Rectal smooth muscle tissue (tissue), 1 donor: Measurements from ENCODE around the gene PITPNM2.
A peak's percentile ranks its signal among the peaks of the same experiment; 100 is the strongest.

Experiments used
- H3K27ac ChIP-seq: one replicate; pipeline ENCODE4 v1.7.0; 2013; ENCODE audit warnings: low read depth, low read length, inconsistent platforms
- H3K27me3 ChIP-seq: one replicate; pipeline ENCODE4 v1.7.0; 2013; ENCODE audit warnings: low read length; ENCODE audit not compliant: control insufficient read depth, insufficient read depth
- H3K36me3 ChIP-seq: one replicate; pipeline ENCODE4 v1.7.0; 2013; ENCODE audit warnings: low read length; ENCODE audit not compliant: control insufficient read depth, insufficient read depth
- H3K4me1 ChIP-seq: one replicate; pipeline ENCODE4 v1.7.0; 2013; ENCODE audit warnings: low read length; ENCODE audit not compliant: control insufficient read depth, insufficient read depth
- H3K4me3 ChIP-seq: one replicate; pipeline ENCODE4 v1.7.0; 2013; ENCODE audit warnings: low read length
- H3K9ac ChIP-seq: one replicate; pipeline ENCODE4 v1.7.0; 2013; ENCODE audit warnings: low read length

PITPNM2 gene

DNA sequence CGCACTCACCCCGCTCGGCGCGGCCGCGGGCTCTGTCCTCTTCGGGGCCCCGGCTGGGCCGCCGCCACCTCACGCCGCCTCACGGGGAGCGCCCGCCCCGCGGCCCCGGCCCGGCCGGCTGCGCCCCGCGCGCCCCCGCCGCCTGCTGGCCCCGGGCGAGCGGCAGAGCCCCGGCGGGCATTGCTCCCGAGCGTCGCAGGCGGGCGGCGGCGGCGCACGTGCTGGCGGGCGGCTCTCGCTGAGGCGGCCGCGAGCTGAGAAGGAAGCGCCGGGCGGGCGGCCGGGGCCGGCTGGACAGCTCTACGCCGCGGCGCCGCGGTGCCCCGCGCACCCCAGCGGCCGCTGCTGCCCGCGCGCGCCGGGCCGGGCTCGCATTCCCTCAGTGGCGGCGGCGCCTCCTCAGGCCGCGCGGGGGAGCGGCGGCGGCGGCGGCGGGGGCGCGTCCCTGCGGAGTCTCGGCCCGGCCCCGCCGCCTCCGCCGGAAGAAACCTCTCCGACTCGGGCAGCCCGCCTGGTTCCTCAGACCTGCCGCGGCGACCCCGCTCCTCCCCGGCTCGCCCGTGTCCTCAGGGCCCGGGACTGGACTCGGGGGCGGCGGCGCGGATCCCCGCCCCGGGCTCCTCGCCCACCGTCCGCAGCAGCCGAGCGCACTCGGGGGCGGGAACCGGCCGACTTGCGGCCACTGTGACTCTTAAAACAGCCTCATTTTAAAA is at the start of gene PITPNM2:
TSS of gene PITPNM2 (minus strand) at position 347 of the 713 bp plus-strand sequence. CDS start 116,500 bp downstream, outside the sequence.
- peaks cover 2% of the 10 kb centered on the region for H3K36me3 ChIP-seq

DNA sequence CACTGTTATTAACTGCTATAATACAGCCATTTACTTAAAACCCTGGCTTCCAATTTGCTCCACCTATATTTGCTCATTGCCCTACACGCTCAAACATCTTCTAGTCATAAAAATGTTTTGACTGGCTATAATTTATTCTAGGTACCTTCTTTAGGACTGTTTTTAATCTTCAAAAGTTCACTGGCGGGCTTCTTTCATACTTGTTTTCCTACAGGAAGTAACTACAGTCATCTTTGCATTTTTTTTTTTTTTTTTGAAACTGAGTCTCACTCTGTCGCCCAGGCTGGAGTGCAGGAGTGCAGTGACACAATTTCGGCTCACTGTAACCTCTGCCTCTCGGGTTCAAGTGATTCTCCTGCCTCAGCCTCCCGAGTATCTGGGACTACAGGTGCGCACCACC is 49.5 kb upstream of the PITPNM2 start:
- H3K27me3 ChIP-seq, result no peaks in the 10 kb centered on the region
- no peak overlapping the region for H3K4me3 ChIP-seq
- H3K36me3 ChIP-seq, result no peaks in the 10 kb centered on the region
- H3K27ac ChIP-seq, result no peak overlapping the region
- H3K9ac ChIP-seq, result no peak overlapping the region
- no peaks in the 10 kb centered on the region for H3K4me1 ChIP-seq

More for the DNA sequence above, at the start of gene PITPNM2:
- Histone ChIP-seq H3K27me3 (no peaks in the 10 kb centered on the region), H3K4me1 (peaks cover 11% of the 10 kb centered on the region), H3K9ac (peak within 1 kb of the TSS; percentile 82), H3K4me3 (peak within 1 kb of the TSS; percentile 81), H3K27ac (peak within 1 kb of the TSS; percentile 87)

DNA sequence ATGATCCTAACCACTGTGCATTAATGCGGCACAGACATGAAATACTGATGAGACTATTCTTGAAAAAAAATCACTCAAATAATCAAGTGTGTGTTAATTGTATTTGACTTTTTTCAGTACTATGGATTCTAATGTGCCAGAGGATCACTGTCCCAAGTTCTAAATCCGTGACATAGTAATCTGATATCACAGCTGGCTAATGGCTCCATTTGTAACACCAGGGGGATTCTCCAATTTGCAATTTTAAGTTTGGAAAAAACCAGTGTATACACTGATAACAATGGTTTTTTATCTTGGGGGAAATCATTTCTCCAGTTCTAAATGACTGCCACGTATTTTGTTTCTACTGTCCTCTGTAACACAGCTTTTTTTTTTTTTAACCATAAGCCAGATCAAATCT is 49.0 kb upstream of the PITPNM2 start:
- no peaks in the 10 kb centered on the region for H3K36me3 ChIP-seq
- no peaks in the 10 kb centered on the region for H3K4me1 ChIP-seq
- no peak overlapping the region for H3K9ac ChIP-seq
- no peak overlapping the region for H3K4me3 ChIP-seq
- H3K27me3 ChIP-seq, result no peaks in the 10 kb centered on the region
- no peak overlapping the region for H3K27ac ChIP-seq

DNA sequence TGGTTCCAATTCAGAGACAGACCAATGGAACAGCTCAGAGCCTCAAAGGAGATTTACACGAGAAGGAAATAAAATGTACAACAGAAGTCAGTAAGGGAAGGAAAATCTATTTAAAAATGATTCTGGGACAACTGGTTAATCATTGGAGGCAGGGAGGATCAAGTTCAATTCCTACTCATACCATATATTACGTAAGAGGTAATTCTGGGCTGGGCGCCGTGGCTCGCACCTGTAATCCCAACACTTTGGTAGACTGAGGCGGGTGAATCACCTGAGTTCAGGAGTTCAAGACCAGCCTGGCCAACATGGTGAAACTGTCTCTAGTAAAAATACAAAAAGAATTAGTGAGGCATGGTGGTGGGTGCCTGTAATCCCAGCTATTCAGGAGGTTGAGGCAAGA is 36.7 kb upstream of the PITPNM2 start:
- H3K27me3 ChIP-seq, result no peaks in the 10 kb centered on the region
- H3K27ac ChIP-seq, result no peak overlapping the region
- H3K9ac ChIP-seq, result no peak overlapping the region
- H3K36me3 ChIP-seq, result peaks cover 13% of the 10 kb centered on the region
- no peak overlapping the region for H3K4me3 ChIP-seq
- no peaks in the 10 kb centered on the region for H3K4me1 ChIP-seq

DNA sequence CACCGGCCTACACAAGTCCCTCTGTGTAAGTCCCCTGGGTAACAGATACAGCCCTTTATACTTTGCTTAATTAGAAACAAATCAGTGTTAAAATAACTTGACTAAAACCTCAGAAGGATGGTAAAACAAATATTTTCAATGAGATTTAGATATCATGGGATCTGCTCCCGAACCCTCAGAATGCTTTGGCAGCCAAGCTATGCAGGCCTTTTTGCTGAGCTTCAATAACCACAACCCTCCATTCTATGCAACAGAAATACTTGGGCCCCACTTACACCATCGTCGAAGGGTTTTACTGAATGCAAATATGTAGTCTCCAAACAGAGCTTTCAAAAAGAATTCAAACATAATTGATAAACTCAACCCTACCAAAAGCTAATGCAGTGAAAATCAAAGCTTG is 29.3 kb upstream of the PITPNM2 start:
- Histone ChIP-seq H3K4me3 (no peak overlapping the region), H3K27me3 (no peaks in the 10 kb centered on the region), H3K4me1 (no peaks in the 10 kb centered on the region), H3K9ac (no peak overlapping the region), H3K27ac (no peak overlapping the region), H3K36me3 (peaks cover 4% of the 10 kb centered on the region)

DNA sequence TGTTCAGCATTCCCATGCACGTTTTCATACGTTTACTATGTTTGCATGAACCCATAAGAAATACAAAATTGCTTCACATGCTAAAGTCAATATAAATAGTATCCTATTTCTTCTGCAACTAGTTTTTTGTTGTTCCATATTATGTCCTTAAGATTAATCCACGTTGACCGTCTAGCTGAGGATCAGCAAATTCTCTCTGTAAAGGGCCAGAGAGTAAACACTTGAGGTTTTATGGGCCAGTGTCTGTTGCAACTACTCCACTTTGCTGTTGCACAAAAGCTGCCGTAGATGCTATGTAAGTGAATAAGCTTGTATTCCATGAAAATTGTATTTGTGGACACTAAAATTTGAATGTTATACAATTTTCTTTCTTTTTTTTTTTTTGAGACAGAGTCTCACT is 21.1 kb upstream of the PITPNM2 start:
- Histone ChIP-seq H3K27ac (no peak overlapping the region), H3K4me1 (no peaks in the 10 kb centered on the region), H3K4me3 (no peak overlapping the region), H3K27me3 (no peaks in the 10 kb centered on the region), H3K36me3 (peaks cover 4% of the 10 kb centered on the region), H3K9ac (no peak overlapping the region)

DNA sequence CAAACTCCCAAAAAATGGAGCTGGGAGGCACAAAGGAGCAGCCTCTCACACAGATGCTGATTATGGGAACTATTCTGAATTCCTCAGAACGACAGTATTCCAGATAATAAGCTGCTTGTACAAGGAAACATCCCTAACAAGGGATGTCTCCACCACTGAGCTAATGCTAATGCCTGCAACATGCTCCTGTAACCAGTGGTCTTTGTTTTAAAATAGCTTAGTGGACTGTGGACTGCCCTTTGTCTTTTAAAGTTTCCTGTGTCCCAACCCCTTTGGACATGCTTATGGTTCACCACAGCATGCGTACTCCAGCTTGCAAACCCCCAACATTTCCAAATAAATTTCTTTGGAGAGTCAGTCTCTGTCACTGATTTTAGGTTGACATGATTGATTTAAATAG is 16.4 kb upstream of the PITPNM2 start:
- no peaks in the 10 kb centered on the region for H3K4me1 ChIP-seq
- no peaks in the 10 kb centered on the region for H3K36me3 ChIP-seq
- no peak overlapping the region for H3K27ac ChIP-seq
- H3K27me3 ChIP-seq, result no peaks in the 10 kb centered on the region
- H3K4me3 ChIP-seq, result no peak overlapping the region
- H3K9ac ChIP-seq, result no peak overlapping the region

DNA sequence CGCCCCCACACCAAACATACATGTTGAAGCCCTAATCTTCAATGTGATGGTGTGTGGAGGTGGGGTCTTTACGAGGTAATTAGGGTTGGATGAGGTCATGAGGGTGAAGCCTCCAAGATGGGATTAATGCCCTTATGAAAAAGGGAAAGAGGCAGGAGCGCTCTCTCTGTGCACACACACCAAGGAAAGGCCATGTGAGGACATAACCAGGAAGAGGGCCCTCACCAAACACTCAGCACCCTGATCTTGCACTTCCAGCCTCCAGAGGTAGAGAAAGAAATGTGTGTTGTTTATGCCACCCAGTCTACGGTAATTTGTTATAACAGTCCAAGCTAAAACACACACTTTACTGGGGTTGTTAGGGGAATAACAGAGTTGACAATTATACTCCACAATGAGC is 14.6 kb upstream of the PITPNM2 start:
- no peak overlapping the region for H3K4me3 ChIP-seq
- H3K36me3 ChIP-seq, result no peaks in the 10 kb centered on the region
- H3K4me1 ChIP-seq, result no peaks in the 10 kb centered on the region
- no peak overlapping the region for H3K9ac ChIP-seq
- H3K27me3 ChIP-seq, result no peaks in the 10 kb centered on the region
- no peak overlapping the region for H3K27ac ChIP-seq

DNA sequence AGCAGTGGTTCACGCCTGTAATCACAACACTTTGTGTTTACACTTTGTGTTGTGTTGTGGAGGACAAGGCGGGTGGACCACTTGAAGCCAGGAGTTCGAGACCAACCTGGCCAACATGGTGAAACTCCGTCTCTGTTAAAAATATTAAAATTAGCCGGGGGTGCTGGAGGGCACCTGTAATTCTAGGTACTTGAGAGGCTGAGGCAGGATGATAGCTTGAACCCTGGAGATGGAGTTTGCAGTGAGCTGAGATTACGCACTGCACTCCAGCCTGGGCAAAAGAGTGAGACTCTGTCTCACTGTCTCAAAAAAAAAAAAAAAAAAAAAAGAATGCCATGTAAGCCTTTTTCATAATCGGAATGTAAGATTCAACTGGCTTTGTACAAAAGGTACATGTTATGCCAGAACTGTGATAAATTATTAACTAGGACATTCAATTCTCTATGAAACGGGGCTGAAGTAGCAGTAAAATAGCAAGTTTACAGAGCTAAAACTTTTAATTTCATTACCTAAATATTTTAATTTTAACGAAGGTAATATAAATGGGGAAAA is 13.9 kb upstream of the PITPNM2 start:
- Histone ChIP-seq H3K4me1 (no peaks in the 10 kb centered on the region), H3K27ac (no peak overlapping the region), H3K36me3 (no peaks in the 10 kb centered on the region), H3K4me3 (no peak overlapping the region), H3K9ac (no peak overlapping the region), H3K27me3 (no peaks in the 10 kb centered on the region)

DNA sequence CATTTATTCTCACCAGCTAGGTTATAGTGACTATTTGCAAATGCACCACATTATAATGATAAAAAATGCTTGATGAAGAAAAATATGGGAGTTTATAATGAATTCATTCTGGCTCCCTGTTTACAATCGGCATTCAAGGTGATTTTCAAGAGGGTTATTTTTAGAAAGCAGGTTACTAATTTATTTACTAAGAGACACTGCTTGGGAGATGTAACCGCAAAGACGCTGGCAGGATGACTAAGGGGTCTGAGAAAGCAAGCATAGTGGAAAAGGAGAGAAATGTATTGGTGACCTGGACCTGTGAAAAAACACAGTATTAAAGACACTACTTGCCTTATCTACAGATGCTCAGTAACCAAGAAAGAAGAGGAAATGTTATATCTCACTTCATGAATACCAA is 13.3 kb upstream of the PITPNM2 start:
- no peak overlapping the region for H3K27ac ChIP-seq

DNA sequence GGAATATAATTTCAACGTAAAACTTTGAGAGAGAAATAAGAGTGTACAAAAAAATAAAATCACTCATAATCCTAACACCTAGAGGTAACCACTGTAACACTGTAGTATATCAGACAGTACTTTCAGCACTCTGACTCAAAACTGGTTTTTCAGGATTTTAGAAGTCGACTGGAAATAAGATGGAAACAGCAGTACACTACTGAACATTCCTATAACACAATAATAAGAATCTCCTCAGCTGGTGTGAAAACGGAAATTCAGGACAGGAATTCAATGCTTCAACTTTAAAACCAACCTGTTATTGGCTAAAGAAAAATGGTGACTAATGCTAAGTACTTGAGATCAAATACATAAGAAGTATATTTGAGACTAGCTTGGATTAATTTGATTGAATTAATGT is 12.3 kb upstream of the PITPNM2 start:
- no peaks in the 10 kb centered on the region for H3K27me3 ChIP-seq
- no peak overlapping the region for H3K9ac ChIP-seq
- H3K36me3 ChIP-seq, result no peaks in the 10 kb centered on the region
- H3K4me1 ChIP-seq, result no peaks in the 10 kb centered on the region
- H3K4me3 ChIP-seq, result no peak overlapping the region
- H3K27ac ChIP-seq, result no peak overlapping the region

More for the DNA sequence above, 13.3 kb upstream of the PITPNM2 start:
- Histone ChIP-seq H3K27me3 (no peaks in the 10 kb centered on the region), H3K9ac (no peak overlapping the region), H3K36me3 (no peaks in the 10 kb centered on the region), H3K4me3 (no peak overlapping the region), H3K4me1 (no peaks in the 10 kb centered on the region)

DNA sequence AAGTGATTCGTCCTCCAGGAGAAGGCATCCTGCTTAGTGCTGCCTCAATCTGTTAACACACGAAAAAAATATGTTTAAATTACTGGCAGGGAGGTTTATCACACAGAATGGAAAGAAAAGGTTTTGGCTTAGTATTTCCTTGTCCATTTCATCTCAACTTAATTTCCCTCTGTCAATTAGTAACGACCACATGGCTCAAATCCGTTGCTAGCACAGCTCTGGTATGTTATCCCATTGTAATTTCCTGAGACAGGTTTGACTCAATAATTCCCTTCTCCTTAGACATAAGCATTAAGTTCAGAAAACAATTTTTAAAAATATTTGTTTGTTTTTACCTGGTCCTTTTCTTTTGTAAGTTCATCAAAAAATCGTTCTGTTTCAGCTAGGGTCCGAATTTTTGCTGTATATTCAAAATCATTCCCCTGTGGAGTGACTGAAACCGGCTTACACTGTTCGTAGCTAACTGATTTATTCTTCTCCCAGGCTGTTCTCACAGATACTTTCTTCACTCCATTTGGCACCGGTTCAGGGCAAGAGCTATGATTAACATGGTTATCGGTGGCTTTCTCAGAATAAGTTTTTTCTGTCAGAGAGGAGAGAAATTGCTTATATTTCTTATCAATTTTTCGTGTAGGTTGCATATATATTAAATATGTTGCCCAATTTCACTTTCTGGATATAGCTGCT is 10.1 kb upstream of the PITPNM2 start:
- Histone ChIP-seq H3K4me1 (no peaks in the 10 kb centered on the region), H3K36me3 (no peaks in the 10 kb centered on the region), H3K27ac (no peak overlapping the region), H3K27me3 (no peaks in the 10 kb centered on the region), H3K9ac (no peak overlapping the region), H3K4me3 (no peak overlapping the region)
